GM21529 (cell line): ENCODE measurements around the gene MRPL40.
A peak's percentile ranks its signal among the peaks of the same experiment; 100 is the strongest.

ENCODE experiments used
- ATAC-seq: cut with Tn5 transposase; IDR thresholded peaks from one replicate; pipeline ENCODE4 v1.9.1; 2021; ENCODE audit not compliant: unreplicated experiment

Gene MRPL40

GRCh38 chr22:19432133-19432851, at the start of gene MRPL40:
Gene MRPL40, plus strand, starts transcription at chr22:19432545. Its CDS starts 10 bp downstream, at chr22:19432555.
- peak; percentile 78 for ATAC-seq

GRCh38 chr22:19383292-19383691, 49.1 kb upstream of the MRPL40 start:
- ATAC-seq = no peak

GRCh38 chr22:19385221-19385906, 47.0 kb upstream of the MRPL40 start:
- ATAC-seq = no peak

- no peak for ATAC-seq
Measured at GRCh38 chr22:19386248-19386647, 46.1 kb upstream of the MRPL40 start.

GRCh38 chr22:19387038-19387437, 45.3 kb upstream of the MRPL40 start:
- no peak for ATAC-seq

- no peak for ATAC-seq
Measured at GRCh38 chr22:19387575-19387974, 44.8 kb upstream of the MRPL40 start.

GRCh38 chr22:19393704-19394103, 38.6 kb upstream of the MRPL40 start:
- no peak for ATAC-seq

GRCh38 chr22:19394274-19395050, 37.9 kb upstream of the MRPL40 start:
- no peak for ATAC-seq

- ATAC-seq = no peak
Measured at GRCh38 chr22:19395276-19395675, 37.1 kb upstream of the MRPL40 start.

GRCh38 chr22:19396561-19396933, 35.8 kb upstream of the MRPL40 start:
- ATAC-seq = no peak

- no peak for ATAC-seq
Measured at GRCh38 chr22:19396934-19397733, 35.2 kb upstream of the MRPL40 start.

- no peak for ATAC-seq
Measured at GRCh38 chr22:19397734-19398104, 34.6 kb upstream of the MRPL40 start.

- ATAC-seq = no peak
Measured at GRCh38 chr22:19398206-19398605, 34.1 kb upstream of the MRPL40 start.

- ATAC-seq = no peak
Measured at GRCh38 chr22:19398652-19399051, 33.7 kb upstream of the MRPL40 start.

- no peak for ATAC-seq
Measured at GRCh38 chr22:19400881-19401280, 31.5 kb upstream of the MRPL40 start.

- ATAC-seq = no peak
Measured at GRCh38 chr22:19401483-19401882, 30.9 kb upstream of the MRPL40 start.

- ATAC-seq = no peak
Measured at GRCh38 chr22:19402642-19403191, 29.6 kb upstream of the MRPL40 start.

- ATAC-seq = no peak
Measured at GRCh38 chr22:19404676-19405075, 27.7 kb upstream of the MRPL40 start.

GRCh38 chr22:19405133-19405532, 27.2 kb upstream of the MRPL40 start:
- ATAC-seq = no peak

GRCh38 chr22:19405652-19406051, 26.7 kb upstream of the MRPL40 start:
- ATAC-seq = no peak

- no peak for ATAC-seq
Measured at GRCh38 chr22:19406281-19406811, 26.0 kb upstream of the MRPL40 start.
